ENCODE data around the gene FOXL3. TPM values are rescaled to one million over a fixed set of nuclear protein-coding genes. Genes with fewer than 3 reads are reported as not detected.

Gene FOXL3
- total RNA-seq, 1 experiment from 2014 or later, result not detected

- DNase-seq, result no peak
- H3K9me3 ChIP-seq, result no peaks in the 10 kb centered on the region
These were observed 12.4 kb downstream of the FOXL3 start for GRCh38 chr7:302054-302992.

GRCh38 chr7:303425-303824 is 13.5 kb downstream of the FOXL3 start:
- H3K4me3 ChIP-seq, result no peak overlapping the region
- H3K9me3 ChIP-seq, result peaks cover 7% of the 10 kb centered on the region; the same call in 1 of the 2 replicates
- H3K27me3 ChIP-seq, result no peaks in the 10 kb centered on the region
- no peaks in the 10 kb centered on the region for H3K36me3 ChIP-seq
- no peak for DNase-seq

More at GRCh38 chr7:302054-302992, 12.4 kb downstream of the FOXL3 start:
- Histone ChIP-seq H3K4me3 (no peak overlapping the region), H3K36me3 (no peaks in the 10 kb centered on the region), H3K27me3 (no peaks in the 10 kb centered on the region)

GRCh38 chr7:303884-304573 is 14.1 kb downstream of the FOXL3 start:
- no peak for DNase-seq
- Histone ChIP-seq H3K27me3 (no peaks in the 10 kb centered on the region), H3K4me3 (no peak overlapping the region), H3K36me3 (no peaks in the 10 kb centered on the region), H3K9me3 (peaks cover 7% of the 10 kb centered on the region; the same call in 1 of the 2 replicates)

- peaks cover 7% of the 10 kb centered on the region; the same call in 1 of the 2 replicates for H3K9me3 ChIP-seq
- H3K4me3 ChIP-seq, result no peak overlapping the region
- no peaks in the 10 kb centered on the region for H3K36me3 ChIP-seq
- no peak for DNase-seq
- no peaks in the 10 kb centered on the region for H3K27me3 ChIP-seq
These were observed 14.8 kb downstream of the FOXL3 start for GRCh38 chr7:304574-305409.

- DNase-seq, result no peak
- Histone ChIP-seq H3K4me3 (no peak overlapping the region), H3K36me3 (no peaks in the 10 kb centered on the region), H3K9me3 (peaks cover 7% of the 10 kb centered on the region; the same call in 1 of the 2 replicates), H3K27me3 (no peaks in the 10 kb centered on the region)
These were observed 15.6 kb downstream of the FOXL3 start for GRCh38 chr7:305410-306151.

- peaks cover 7% of the 10 kb centered on the region; the same call in 1 of the 2 replicates for H3K9me3 ChIP-seq
- peaks cover 14% of the 10 kb centered on the region; the same call in 1 of the 2 replicates for H3K27me3 ChIP-seq
- H3K4me3 ChIP-seq, result no peak overlapping the region
- DNase-seq, result no peak
- H3K36me3 ChIP-seq, result no peaks in the 10 kb centered on the region
These were observed 18.0 kb downstream of the FOXL3 start for GRCh38 chr7:307970-308369.

GRCh38 chr7:309586-310228 is 19.7 kb downstream of the FOXL3 start:
- DNase-seq, result no peak
- peaks cover 7% of the 10 kb centered on the region; the same call in 1 of the 2 replicates for H3K9me3 ChIP-seq
- peaks cover 32% of the 10 kb centered on the region for H3K27me3 ChIP-seq
- H3K36me3 ChIP-seq, result no peaks in the 10 kb centered on the region
- H3K4me3 ChIP-seq, result no peak overlapping the region

- peaks cover 14% of the 10 kb centered on the region; the same call in 1 of the 2 replicates for H3K9me3 ChIP-seq
- H3K4me3 ChIP-seq, result no peak overlapping the region
- H3K36me3 ChIP-seq, result no peaks in the 10 kb centered on the region
- peaks cover 45% of the 10 kb centered on the region for H3K27me3 ChIP-seq
- no peak for DNase-seq
These were observed 21.2 kb downstream of the FOXL3 start for GRCh38 chr7:311131-311680.

- Histone ChIP-seq H3K27me3 (peaks cover 50% of the 10 kb centered on the region), H3K9me3 (peaks cover 18% of the 10 kb centered on the region), H3K4me3 (no peak overlapping the region), H3K36me3 (no peaks in the 10 kb centered on the region)
- no peak for DNase-seq
These were observed 21.8 kb downstream of the FOXL3 start for GRCh38 chr7:311796-312195.

- Histone ChIP-seq H3K4me3 (no peak overlapping the region), H3K27me3 (peaks cover 57% of the 10 kb centered on the region), H3K36me3 (no peaks in the 10 kb centered on the region), H3K9me3 (peaks cover 21% of the 10 kb centered on the region)
- no peak for DNase-seq
These were observed 22.5 kb downstream of the FOXL3 start for GRCh38 chr7:312424-312823.

GRCh38 chr7:314853-315252 is 24.9 kb downstream of the FOXL3 start:
- Histone ChIP-seq H3K9me3 (peaks cover 14% of the 10 kb centered on the region), H3K27me3 (peaks cover 65% of the 10 kb centered on the region)

GRCh38 chr7:315516-316265 is 25.7 kb downstream of the FOXL3 start:
- Histone ChIP-seq H3K27me3 (peaks cover 68% of the 10 kb centered on the region), H3K36me3 (no peaks in the 10 kb centered on the region)
- DNase-seq, result no peak

More at GRCh38 chr7:314853-315252, 24.9 kb downstream of the FOXL3 start:
- Histone ChIP-seq H3K36me3 (no peaks in the 10 kb centered on the region), H3K4me3 (no peak overlapping the region)
- no peak for DNase-seq

GRCh38 chr7:317643-318405 is 27.9 kb downstream of the FOXL3 start:
- H3K27me3 ChIP-seq, result peaks cover 55% of the 10 kb centered on the region
- H3K4me3 ChIP-seq, result no peak overlapping the region
- no peaks in the 10 kb centered on the region for H3K36me3 ChIP-seq
- H3K9me3 ChIP-seq, result peaks cover 14% of the 10 kb centered on the region
- no peak for DNase-seq

More at GRCh38 chr7:315516-316265, 25.7 kb downstream of the FOXL3 start:
- Histone ChIP-seq H3K9me3 (peaks cover 14% of the 10 kb centered on the region), H3K4me3 (no peak overlapping the region)

GRCh38 chr7:318476-318875 is 28.5 kb downstream of the FOXL3 start:
- no peak for DNase-seq
- H3K27me3 ChIP-seq, result peaks cover 49% of the 10 kb centered on the region

More at GRCh38 chr7:318476-318875, 28.5 kb downstream of the FOXL3 start:
- H3K4me3 ChIP-seq, result no peak overlapping the region
- no peaks in the 10 kb centered on the region for H3K36me3 ChIP-seq
- peaks cover 14% of the 10 kb centered on the region for H3K9me3 ChIP-seq
